Ovary (tissue), 3 donors: Measurements from ENCODE around the gene LRRC9.

ENCODE experiments used
- POLR2A ChIP-seq: fragments of 450-650 bp; IDR thresholded peaks from one replicate; pipeline ENCODE4 v1.6.1; 2017; ENCODE audit warnings: antibody characterized with exemption, mild to moderate bottlenecking, moderate library complexity
- TF ChIP-seq, protein P1 (sequence below), 3 donors: fragments of 450-650 bp in 2 of 3; fragments of 200-600 bp in 1 of 3; IDR thresholded peaks; one replicate each; pipeline versions ENCODE4 v1.5.1 to v1.8.0; 2016 to 2022; ENCODE audit warnings: antibody characterized with exemption in 3 of 3, mild to moderate bottlenecking in 1 of 3
- donor health status: DM: no; HTN: no; CAD: no.

DNA sequence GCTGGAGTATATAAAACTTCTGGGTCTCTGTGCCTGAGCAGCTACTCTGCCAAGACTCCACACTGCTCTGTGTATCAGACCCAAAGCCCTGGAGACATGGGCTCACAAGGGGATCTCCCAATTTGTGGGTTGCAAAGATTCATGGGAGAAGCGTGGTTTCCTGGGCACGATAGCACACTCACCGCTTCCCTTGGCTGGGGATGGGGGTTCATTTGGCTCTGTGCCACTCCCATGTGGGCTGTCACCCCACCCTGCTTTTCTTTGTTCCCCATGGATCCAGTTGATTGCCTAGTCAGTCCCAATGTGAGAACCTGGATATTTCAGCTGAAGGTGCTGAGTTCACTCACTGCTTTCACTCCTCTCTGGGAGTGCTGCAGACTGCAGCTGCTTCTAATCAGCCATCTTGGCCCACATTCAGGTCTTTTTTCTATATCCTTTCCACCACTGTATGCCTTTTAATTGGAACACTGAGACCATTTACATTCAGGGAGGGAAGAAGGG is 131.8 kb downstream of the LRRC9 start:
- TF ChIP-seq, protein P1, sequence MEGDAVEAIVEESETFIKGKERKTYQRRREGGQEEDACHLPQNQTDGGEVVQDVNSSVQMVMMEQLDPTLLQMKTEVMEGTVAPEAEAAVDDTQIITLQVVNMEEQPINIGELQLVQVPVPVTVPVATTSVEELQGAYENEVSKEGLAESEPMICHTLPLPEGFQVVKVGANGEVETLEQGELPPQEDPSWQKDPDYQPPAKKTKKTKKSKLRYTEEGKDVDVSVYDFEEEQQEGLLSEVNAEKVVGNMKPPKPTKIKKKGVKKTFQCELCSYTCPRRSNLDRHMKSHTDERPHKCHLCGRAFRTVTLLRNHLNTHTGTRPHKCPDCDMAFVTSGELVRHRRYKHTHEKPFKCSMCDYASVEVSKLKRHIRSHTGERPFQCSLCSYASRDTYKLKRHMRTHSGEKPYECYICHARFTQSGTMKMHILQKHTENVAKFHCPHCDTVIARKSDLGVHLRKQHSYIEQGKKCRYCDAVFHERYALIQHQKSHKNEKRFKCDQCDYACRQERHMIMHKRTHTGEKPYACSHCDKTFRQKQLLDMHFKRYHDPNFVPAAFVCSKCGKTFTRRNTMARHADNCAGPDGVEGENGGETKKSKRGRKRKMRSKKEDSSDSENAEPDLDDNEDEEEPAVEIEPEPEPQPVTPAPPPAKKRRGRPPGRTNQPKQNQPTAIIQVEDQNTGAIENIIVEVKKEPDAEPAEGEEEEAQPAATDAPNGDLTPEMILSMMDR (IDR thresholded peaks at IDR 0.05): no peak
- no peak for TF ChIP-seq POLR2A
